GM21529 (cell line): ENCODE measurements around the gene PLD4.
"Not testable (repeated sequence)": the region's sequence is repeated elsewhere in the genome, so short reads cannot be mapped to it uniquely, and the experiment has no call there.

Experiments used
- ATAC-seq: cut with Tn5 transposase; IDR thresholded peaks from one replicate; pipeline ENCODE4 v1.9.1; 2021; ENCODE audit not compliant: unreplicated experiment

Gene PLD4

DNA sequence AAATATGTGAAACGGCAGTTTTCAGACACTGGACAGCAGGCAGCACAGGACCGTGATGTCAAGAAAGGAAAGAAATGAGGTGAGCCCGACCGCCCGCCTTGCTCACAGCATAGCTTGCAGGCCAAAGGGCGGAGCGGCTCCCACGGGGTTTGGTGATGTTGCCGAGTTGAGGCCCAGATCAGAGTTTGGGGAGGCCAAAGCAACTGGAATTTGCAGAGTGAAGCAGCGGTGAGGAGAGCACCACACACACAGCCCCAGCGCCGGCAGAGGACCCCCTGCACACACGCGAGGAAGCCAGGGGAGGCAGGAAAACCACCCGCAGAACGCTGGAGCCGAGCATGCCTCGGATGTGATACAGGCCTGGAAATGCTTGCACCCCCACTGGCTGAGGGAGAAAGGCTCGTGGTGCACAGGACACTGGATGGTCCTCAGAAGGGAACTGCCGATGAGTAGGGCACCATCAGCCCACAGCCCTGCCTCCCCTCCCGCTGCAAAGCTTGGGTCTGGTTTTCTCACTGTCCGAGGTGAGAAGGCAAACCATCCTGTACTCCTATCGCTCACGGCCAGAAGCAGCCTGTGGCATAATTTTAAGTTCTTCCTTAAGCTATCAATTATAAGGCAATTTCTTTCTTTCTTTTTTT lies 25.7 kb upstream of the PLD4 start:
- ATAC-seq: no peak

DNA sequence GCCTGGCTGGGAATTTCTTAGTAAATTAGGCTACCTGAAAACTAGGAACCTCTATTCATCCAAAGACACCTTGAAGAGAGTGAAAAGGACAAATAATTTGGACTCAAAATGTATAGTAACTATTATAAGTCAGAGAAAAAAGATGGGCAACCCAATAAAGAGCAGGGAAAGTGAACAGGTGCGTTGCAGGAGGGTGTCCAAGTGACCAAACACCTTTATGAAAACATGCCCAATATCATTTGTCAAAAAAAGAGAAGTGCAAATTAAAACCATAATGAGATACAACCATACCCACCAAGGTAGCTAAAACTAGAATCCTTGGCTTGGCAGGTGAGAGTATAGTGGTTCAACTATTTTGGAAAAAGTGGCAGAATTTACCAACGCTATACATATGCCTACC lies 24.9 kb upstream of the PLD4 start:
- no peak for ATAC-seq

- ATAC-seq: no peak
Measured at GRCh38 chr14:104900639-104901512, 23.8 kb upstream of the PLD4 start.

DNA sequence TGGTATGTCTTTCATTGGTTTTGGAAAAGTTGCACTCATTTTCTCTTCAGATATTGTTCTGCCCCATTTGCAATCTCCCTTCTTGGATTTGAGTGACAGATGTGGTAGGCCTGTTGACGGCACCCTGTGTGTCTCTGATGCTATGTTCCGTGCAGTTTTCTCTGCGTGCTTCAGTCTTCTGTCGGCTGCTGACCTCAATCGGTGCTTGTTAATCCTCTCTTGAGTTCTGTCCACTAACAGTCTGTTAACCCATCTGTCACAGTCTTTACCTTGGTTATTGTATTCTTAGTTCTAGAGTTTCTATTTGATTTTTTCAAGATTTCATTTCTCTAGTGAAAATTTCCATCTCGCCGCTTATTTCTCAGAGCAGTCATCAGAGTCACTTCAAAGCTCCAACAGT lies 20.7 kb upstream of the PLD4 start:
- no peak for ATAC-seq

DNA sequence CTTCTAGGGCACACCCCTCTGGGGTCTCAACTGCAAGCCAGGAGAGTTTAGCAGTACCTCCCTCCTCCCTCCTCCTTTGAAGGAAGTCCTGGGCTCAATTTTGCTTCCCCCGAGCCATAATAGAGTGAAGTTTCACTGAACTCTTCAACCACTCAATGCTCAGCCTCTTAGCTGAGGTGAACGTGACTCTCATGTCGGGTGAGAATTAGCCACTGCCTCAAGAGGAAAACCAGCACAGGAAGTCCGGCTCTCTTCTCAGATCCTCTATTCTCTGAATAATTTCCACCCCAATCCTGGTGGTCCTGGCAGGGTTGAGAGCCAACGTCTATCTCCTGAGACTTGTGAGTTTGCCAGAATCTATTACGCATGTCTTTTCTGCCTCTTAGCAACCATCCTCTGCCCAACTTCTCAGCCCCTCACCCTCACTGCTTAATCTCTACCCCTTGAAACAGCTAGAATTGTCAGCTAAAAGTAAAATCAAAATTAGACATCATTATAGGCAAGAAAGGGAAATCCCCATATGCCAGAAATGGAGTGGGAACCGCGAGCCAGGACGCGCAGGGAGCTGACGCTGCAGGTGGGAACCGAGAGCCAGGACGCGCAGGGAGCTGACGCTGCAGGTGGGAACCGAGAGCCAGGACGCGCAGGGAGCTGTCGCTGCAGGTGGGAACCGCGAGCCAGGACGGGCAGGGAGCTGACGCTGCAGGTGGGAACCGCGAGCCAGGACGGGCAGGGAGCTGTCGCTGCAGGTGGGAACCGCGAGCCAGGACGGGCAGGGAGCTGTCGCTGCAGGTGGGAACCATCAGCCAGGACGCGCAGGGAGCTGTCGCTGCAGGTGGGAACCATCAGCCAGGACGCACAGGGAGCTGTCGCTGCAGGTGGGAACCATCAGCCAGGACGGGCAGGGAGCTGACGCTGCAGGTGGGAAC lies 19.8 kb upstream of the PLD4 start:
- ATAC-seq: not testable (repeated sequence)

DNA sequence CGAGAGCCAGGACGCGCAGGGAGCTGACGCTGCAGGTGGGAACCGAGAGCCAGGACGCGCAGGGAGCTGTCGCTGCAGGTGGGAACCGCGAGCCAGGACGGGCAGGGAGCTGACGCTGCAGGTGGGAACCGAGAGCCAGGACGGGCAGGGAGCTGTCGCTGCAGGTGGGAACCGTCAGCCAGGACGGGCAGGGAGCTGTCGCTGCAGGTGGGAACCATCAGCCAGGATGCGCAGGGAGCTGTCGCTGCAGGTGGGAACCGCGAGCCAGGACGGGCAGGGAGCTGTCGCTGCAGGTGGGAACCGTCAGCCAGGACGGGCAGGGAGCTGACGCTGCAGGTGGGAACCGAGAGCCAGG lies 19.1 kb upstream of the PLD4 start:
- not testable (repeated sequence) for ATAC-seq

DNA sequence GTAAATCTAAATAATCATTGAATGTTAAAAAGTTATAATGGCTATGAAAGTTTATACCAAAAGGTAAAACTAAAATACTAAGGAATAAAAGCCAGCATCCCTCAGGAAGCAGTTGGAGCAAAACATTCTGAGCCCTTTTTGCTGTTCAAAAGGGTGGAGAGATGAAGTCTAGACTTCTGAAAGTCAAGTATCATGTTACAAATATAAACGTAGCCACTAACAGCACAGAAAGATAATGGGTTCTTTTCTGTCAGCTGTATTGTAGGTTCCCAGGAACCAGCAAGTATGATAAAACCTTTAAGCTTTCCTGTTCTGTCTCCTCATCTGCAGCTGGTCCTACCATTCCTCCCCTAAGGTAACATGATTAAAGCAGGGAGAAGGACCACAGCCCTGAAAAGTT lies 16.4 kb upstream of the PLD4 start:
- no peak for ATAC-seq

- no peak for ATAC-seq
Measured at GRCh38 chr14:104912053-104912452, 12.6 kb upstream of the PLD4 start.

- ATAC-seq: no peak
Measured at GRCh38 chr14:104913435-104913834, 11.2 kb upstream of the PLD4 start.

DNA sequence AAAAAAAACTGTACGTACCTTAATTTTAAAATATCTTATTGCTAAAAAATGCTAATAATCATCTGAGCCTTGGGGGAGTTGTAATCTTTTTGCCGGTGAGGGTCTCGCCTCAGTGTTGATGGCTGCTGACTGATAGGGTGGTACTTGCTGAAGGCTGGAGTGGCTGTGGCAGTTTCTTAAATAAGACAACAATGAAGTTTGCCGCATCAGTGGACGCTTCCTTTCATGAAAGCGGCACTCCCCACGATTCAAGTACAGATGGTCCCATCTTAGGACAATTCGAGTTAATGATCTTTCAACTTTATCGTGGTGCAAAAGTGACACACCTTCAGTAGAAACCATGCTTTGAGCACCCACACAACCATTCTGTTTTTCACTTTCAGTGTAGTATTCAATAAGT lies 7.6 kb upstream of the PLD4 start:
- no peak for ATAC-seq

GRCh38 chr14:104917993-104918392 lies 6.7 kb upstream of the PLD4 start:
- ATAC-seq: no peak

DNA sequence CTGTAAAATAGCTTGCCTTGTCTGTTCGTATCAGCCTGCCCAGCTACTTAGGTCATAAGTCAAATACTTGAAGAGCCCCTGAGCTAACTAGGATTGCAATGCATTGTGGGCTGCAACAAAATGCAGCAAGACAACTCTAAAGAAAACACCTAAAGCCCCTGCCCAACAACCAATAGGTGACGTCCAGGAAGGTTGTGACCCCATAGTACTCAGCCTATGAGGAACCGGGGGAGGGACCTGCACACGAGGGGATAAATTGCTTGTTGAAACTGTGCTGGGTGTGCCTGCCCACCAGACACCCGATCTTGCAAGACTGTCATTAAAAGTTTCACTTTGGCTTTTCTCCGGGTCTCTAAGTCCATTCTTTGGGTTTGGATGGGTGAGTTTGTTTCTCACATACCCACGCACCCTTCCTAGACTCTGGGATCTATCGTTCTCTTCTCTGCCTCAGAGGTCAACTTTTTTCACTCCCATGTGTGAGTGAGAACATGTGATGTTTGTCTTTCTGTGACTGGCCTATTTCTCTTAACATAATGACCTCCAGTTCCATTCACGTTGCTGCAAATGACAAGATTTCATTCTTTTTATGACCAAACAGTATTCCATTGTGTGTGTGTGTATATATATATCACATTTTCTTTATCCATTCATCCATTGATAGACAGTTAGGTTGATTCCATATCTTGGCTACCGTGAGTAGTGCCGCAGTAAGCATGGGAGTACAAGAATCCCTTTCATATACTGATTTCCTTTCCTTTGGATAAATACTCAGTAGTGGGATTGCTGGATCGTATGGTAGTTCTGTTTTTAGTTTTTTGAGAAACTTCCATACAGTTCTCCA lies 5.3 kb upstream of the PLD4 start:
- ATAC-seq: not testable (repeated sequence)

- ATAC-seq: no peak
Measured at GRCh38 chr14:104919993-104920315, 4.7 kb upstream of the PLD4 start.

- no peak for ATAC-seq
Measured at GRCh38 chr14:104923640-104924420, 849 bp upstream of the PLD4 start.

DNA sequence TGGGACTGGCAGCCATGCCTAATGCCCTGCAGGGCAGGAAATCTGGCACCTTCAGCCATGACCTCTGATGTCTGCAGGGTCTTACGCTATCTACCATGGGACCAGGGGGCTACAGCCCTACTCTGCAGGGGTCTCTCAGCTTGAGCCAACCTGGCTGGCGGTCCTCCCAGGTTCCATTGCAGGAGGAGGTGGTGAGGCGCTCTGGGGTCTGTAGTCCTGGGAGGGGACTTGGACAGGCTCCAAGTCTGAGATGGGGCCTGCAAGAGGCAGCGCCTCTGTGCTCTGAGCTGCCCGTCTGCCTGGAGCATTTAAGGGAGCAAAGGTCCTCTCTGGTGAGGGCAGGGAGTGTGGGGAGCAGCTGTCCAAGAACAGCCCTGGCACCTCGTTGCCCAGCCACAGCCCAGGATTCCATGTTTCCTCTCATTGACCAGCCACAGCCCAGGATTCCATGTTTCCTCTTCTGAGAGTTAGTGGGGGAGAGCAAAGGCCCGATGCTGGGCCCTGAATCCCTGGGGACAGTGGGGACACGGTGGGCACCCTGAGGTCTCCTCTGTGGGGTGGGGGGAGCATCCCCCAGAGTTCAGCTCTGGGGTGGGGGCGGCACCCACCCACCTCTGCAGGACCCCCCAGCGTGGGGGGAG lies 655 bp downstream of the PLD4 start:
- no peak for ATAC-seq

DNA sequence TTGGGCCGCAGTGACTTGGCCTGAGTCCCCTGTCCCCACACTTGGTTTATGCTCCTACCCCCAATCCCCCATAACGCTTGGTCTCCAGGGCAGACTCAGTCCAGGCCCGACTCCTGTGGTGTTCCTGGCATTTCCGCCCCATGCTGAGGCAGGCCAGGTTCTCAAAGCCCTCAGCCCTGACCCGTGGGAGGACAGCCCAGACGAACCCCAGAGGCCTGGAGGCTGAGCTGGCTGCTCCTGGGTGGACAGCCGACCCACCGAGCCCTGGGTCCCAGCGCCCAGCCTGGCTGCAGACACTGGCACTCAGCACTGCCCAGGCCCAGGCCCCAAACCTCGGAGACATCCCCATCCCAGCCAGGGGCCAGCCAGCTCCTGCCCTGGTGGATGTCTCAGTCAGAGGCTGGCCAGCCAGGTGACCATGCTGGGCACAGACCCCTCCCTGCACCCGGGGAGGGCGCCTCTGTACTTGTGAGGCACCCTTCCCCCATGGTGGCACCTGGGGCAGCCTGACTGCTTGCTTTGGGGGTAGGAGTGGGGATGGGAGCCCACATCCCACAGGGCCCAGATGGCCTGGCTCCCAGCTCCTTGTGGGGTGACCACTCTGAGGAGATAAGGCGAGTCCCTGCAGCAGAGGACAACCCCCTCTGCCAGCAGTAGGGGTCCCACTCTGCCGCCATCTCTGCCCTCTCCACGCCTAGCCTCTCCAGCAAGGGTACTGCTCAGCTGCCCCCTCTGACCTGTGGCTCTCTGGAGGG lies 1.4 kb downstream of the PLD4 start:
- ATAC-seq: peak; percentile 3

DNA sequence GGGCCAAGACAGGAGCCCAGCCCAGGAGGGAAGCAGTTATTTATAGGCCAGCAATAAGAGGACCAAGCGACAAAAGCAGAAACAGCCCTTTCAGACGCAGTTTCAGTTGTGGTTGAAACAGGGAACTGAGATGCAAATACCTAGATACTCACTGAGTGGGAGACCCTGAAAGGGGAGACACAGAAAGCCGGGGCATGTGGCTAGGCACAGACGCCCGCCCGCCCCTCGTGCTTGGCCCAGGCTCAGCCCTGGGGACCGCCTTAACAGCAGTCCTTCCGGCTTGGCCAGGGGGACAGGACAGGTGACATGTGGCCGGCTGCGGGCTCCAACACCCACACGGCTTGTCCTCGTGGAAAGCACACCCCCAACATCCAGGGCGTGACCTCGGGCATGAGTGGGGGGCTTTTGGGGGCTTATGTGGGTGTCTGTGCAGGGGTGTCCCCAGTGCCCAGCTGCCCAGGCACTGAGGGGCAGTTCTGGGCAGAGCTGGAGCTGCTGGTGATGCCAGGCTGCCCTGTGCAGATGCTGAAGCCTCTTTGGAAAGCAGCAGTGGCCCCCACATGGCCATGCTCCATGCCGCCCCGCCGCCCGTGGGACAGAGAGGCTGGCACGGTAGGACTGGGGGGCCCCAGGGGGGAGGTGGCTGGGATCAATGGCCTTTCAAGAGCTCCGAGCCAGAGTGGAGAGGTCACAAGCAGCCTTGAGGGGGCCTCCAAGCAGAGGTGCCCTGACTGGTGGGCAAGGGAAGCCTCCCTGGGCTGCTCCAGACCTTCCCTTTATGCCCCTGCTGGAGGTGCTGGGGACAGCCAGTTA lies 2.1 kb downstream of the PLD4 start:
- peak; percentile 80 for ATAC-seq

DNA sequence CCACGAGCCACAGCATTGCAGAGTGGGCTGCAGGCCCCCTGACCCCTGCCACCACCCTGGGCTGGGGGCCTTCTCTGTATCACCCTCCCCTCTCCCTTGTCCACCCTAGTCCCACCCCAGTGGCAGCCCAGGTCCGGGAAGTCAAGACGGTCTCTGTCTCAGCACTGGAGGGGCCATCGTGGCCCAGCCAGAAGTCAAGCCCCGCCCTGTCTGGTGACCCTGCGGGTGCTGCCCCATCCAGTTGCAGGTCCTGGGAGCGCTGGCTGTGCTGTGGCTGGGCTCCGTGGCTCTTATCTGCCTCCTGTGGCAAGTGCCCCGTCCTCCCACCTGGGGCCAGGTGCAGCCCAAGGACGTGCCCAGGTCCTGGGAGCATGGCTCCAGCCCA lies 2.7 kb downstream of the PLD4 start:
- ATAC-seq: no peak
